Smooth muscle cell (in vitro differentiated cells): ENCODE data around the gene ZNF202. TPM values are rescaled to one million over a fixed set of nuclear protein-coding genes. Genes with fewer than 3 reads are reported as not detected.

Experiments used
- DNase-seq: peaks from one replicate; lab custom pipeline; 2025; ENCODE audit not compliant: unreplicated experiment; lab: John Stamatoyannopoulos, UW
- H2AFZ ChIP-seq: fragments of 200-600 bp; sonication (generic); 2 replicates; pipeline ENCODE4 v1.6.0; 2016; ENCODE audit warnings: antibody characterized with exemption, low read depth, mild to moderate bottlenecking
- H3F3A ChIP-seq: fragments of 200-600 bp; sonication (generic); 2 replicates; pipeline ENCODE4 v1.6.0; 2017; ENCODE audit warnings: antibody characterized with exemption, low read depth
- H3K27ac ChIP-seq: fragments of 200-600 bp; sonication (generic); 2 replicates; pipeline ENCODE4 v1.5.1; 2016; ENCODE audit warnings: low read depth, mild to moderate bottlenecking
- H3K27me3 ChIP-seq: fragments of 200-600 bp; sonication (generic); 2 replicates; pipeline ENCODE4 v1.6.1; 2016; ENCODE audit warnings: low read depth, mild to moderate bottlenecking
- H3K36me3 ChIP-seq: fragments of 200-600 bp; sonication (generic); 2 replicates; pipeline ENCODE4 v1.5.1; 2016; ENCODE audit warnings: low read depth
- H3K4me1 ChIP-seq: fragments of 200-600 bp; sonication (generic); 2 replicates; pipeline ENCODE4 v1.5.1; 2016; ENCODE audit warnings: low read depth
- H3K4me2 ChIP-seq: fragments of 200-600 bp; sonication (generic); 2 replicates; pipeline ENCODE4 v1.6.0; 2016; ENCODE audit warnings: mild to moderate bottlenecking
- H3K4me3 ChIP-seq: fragments of 200-600 bp; sonication (generic); 2 replicates; pipeline ENCODE4 v1.5.1; 2016; ENCODE audit warnings: mild to moderate bottlenecking
- H3K79me2 ChIP-seq: fragments of 200-600 bp; sonication (generic); 2 replicates; pipeline ENCODE4 v1.6.0; 2016; ENCODE audit warnings: low read depth, mild to moderate bottlenecking
- H3K9ac ChIP-seq: fragments of 200-600 bp; sonication (generic); 2 replicates; pipeline ENCODE4 v1.6.0; 2016; ENCODE audit warnings: low read depth
- H3K9me3 ChIP-seq: fragments of 200-600 bp; sonication (generic); replicated peaks from 2 replicates; pipeline ENCODE4 v1.5.1; 2016; ENCODE audit warnings: low read depth
- H4K20me1 ChIP-seq: fragments of 200-600 bp; sonication (generic); 2 replicates; pipeline ENCODE4 v1.6.0; 2016; ENCODE audit warnings: low read depth
- WGBS: methylation state at CpG from one replicate; pipeline ENCODE4 v1.1.7; 2016; ENCODE audit warnings: low lambda C conversion rate; 5-methylcytosine and 5-hydroxymethylcytosine counted together
- polyA plus RNA-seq: library from polyadenylated mRNA; unstranded; fragments of >200 nt; fragmentation: Nextera tagmentation; extraction: Ambion mirVana; gene quantifications from 2 replicates; pipeline ENCODE4 v1.2.1, GENCODE V29; 2016
- total RNA-seq: library from RNA; depleted of rRNA; stranded (reverse); fragments of >200 nt; gene quantifications from 2 replicates; pipeline ENCODE4 v1.2.3, GENCODE V29; 2014
- TF ChIP-seq, protein P1 (sequence below): fragments of 200-600 bp; sonication (generic); IDR thresholded peaks from 2 replicates; pipeline ENCODE4 v1.5.1; 2017; ENCODE audit warnings: borderline replicate concordance, mild to moderate bottlenecking, antibody characterized with exemption; ENCODE audit not compliant: insufficient read depth, poor library complexity, severe bottlenecking

ZNF202 gene
- total and polyA plus RNA-seq, 2 experiments from 2014 or later: 3.6 to 6.2 TPM

- Histone ChIP-seq H4K20me1 (no peaks in the 10 kb centered on the region), H3K36me3 (no peaks in the 10 kb centered on the region), H3K27ac (no peak overlapping the region), H3K9me3 (no peaks in the 10 kb centered on the region), H3K9ac (no peak overlapping the region), H2AFZ (no peak overlapping the region), H3K4me2 (no peak overlapping the region), H3K79me2 (no peaks in the 10 kb centered on the region), H3K27me3 (peaks cover 19% of the 10 kb centered on the region), H3K4me1 (no peaks in the 10 kb centered on the region), H3K4me3 (no peak overlapping the region), H3F3A (no peaks in the 10 kb centered on the region)
- no peak for DNase-seq
- WGBS: 95% methylated on average over 6 of the region's 6 CpGs
- TF ChIP-seq, protein P1, sequence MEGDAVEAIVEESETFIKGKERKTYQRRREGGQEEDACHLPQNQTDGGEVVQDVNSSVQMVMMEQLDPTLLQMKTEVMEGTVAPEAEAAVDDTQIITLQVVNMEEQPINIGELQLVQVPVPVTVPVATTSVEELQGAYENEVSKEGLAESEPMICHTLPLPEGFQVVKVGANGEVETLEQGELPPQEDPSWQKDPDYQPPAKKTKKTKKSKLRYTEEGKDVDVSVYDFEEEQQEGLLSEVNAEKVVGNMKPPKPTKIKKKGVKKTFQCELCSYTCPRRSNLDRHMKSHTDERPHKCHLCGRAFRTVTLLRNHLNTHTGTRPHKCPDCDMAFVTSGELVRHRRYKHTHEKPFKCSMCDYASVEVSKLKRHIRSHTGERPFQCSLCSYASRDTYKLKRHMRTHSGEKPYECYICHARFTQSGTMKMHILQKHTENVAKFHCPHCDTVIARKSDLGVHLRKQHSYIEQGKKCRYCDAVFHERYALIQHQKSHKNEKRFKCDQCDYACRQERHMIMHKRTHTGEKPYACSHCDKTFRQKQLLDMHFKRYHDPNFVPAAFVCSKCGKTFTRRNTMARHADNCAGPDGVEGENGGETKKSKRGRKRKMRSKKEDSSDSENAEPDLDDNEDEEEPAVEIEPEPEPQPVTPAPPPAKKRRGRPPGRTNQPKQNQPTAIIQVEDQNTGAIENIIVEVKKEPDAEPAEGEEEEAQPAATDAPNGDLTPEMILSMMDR: no peak
Observed at GRCh38 chr11:123684601-123685000, 56.9 kb downstream of the ZNF202 start.

- Histone ChIP-seq H3K4me3 (no peak overlapping the region), H3K36me3 (no peaks in the 10 kb centered on the region), H3K4me2 (no peak overlapping the region), H3K79me2 (no peaks in the 10 kb centered on the region), H3K27me3 (peaks cover 19% of the 10 kb centered on the region), H2AFZ (no peak overlapping the region), H4K20me1 (no peaks in the 10 kb centered on the region), H3K27ac (no peak overlapping the region), H3K9me3 (no peaks in the 10 kb centered on the region), H3K4me1 (no peaks in the 10 kb centered on the region), H3K9ac (no peak overlapping the region), H3F3A (no peaks in the 10 kb centered on the region)
- TF ChIP-seq, protein P1: no peak
- 78% methylated on average over 8 of the region's 8 CpGs for WGBS
- no peak for DNase-seq
Observed at GRCh38 chr11:123683428-123684170, 57.9 kb downstream of the ZNF202 start.

- H3K9ac ChIP-seq: no peak overlapping the region
- H3K36me3 ChIP-seq: no peaks in the 10 kb centered on the region
- H3K27ac ChIP-seq: no peak overlapping the region
- WGBS: 86% methylated on average over 5 of the region's 5 CpGs
- no peaks in the 10 kb centered on the region for H3K9me3 ChIP-seq
- H3K79me2 ChIP-seq: no peaks in the 10 kb centered on the region
- no peaks in the 10 kb centered on the region for H3K4me1 ChIP-seq
- peaks cover 19% of the 10 kb centered on the region for H3K27me3 ChIP-seq
- H3K4me2 ChIP-seq: no peak overlapping the region
- TF ChIP-seq, protein P1: no peak
- no peaks in the 10 kb centered on the region for H3F3A ChIP-seq
- H2AFZ ChIP-seq: no peak overlapping the region
- no peaks in the 10 kb centered on the region for H4K20me1 ChIP-seq
- no peak for DNase-seq
- no peak overlapping the region for H3K4me3 ChIP-seq
Observed at GRCh38 chr11:123682696-123683410, 58.6 kb downstream of the ZNF202 start.
